CD14-positive monocyte (primary cell): ENCODE results near the gene HP1BP3. TPM values are rescaled to one million over a fixed set of nuclear protein-coding genes. Genes with fewer than 3 reads are reported as not detected.
A peak's percentile ranks its signal among the peaks of the same experiment; 100 is the strongest.

Source experiments
- DNase-seq, 3 donors: peaks; one replicate each; pipeline ENCODE4 v3.0.0-alpha.2; 2011 to 2022
- H2AFZ ChIP-seq: 2 replicates; pipeline ENCODE4 v1.6.0; 2012; ENCODE audit warnings: mild to moderate bottlenecking, low read depth, low read length, inconsistent platforms; ENCODE audit not compliant: insufficient read depth, poor library complexity, severe bottlenecking
- H3K27ac ChIP-seq, 2 donors: 1 replicate in 1 of 2; 2 replicates in 1 of 2; pipeline ENCODE4 v1.5.1; 2012 to 2013; ENCODE audit warnings: low read length in 2 of 2, control low read depth in 1 of 2, inconsistent platforms in 1 of 2, low read depth in 1 of 2, mild to moderate bottlenecking in 1 of 2
- H3K27me3 ChIP-seq, 2 donors: one replicate each; pipeline versions ENCODE4 v1.6.0 to v1.6.1; 2011 to 2013; ENCODE audit warnings: low read length in 2 of 2; ENCODE audit not compliant: control insufficient read depth in 2 of 2, insufficient read depth in 2 of 2
- H3K36me3 ChIP-seq, 2 donors: replicated peaks in 1 of 2; 1 replicate in 1 of 2; 2 replicates in 1 of 2; pipeline versions ENCODE4 v1.5.1 to v1.6.1; 2012 to 2013; ENCODE audit warnings: low read length in 2 of 2, control low read depth in 1 of 2, inconsistent platforms in 1 of 2, mild to moderate bottlenecking in 1 of 2; ENCODE audit not compliant: insufficient read depth in 2 of 2, control insufficient read depth in 1 of 2
- H3K4me1 ChIP-seq, 2 donors: 1 replicate in 1 of 2; 2 replicates in 1 of 2; pipeline versions ENCODE4 v1.5.1 to v1.6.1; 2012 to 2013; ENCODE audit warnings: low read length in 2 of 2, control low read depth in 1 of 2, inconsistent platforms in 1 of 2, mild to moderate bottlenecking in 1 of 2, moderate library complexity in 1 of 2; ENCODE audit not compliant: insufficient read depth in 2 of 2, control insufficient read depth in 1 of 2
- H3K4me2 ChIP-seq: replicated peaks from 2 replicates; pipeline ENCODE3; 2012; ENCODE audit warnings: low read length, moderate library complexity, mild to moderate bottlenecking; ENCODE audit not compliant: poor library complexity, severe bottlenecking; ENCODE audit errors: extremely low read depth
- H3K4me3 ChIP-seq, 3 experiments: fragments of 200-600 bp in 1 of 3; sonication (generic) in 1 of 3; replicated peaks in 1 of 3; 1 replicate in 2 of 3; 2 replicates in 1 of 3; pipeline ENCODE4 v1.5.1; 2011 to 2013; ENCODE audit warnings: low read length in 3 of 3, mild to moderate bottlenecking in 3 of 3, control low read depth in 2 of 3, low read depth in 2 of 3, inconsistent platforms in 1 of 3, moderate library complexity in 1 of 3
- H3K79me2 ChIP-seq: 2 replicates; pipeline ENCODE4 v1.6.0; 2012; ENCODE audit warnings: mild to moderate bottlenecking, control low read depth, inconsistent platforms, low read length, moderate library complexity; ENCODE audit not compliant: insufficient read depth
- H3K9ac ChIP-seq: 2 replicates; pipeline ENCODE4 v1.6.0; 2017; ENCODE audit warnings: low read length, mild to moderate bottlenecking; ENCODE audit not compliant: insufficient read depth, poor library complexity, severe bottlenecking
- H3K9me3 ChIP-seq, 2 donors: replicated peaks in 1 of 2; 1 replicate in 1 of 2; 2 replicates in 1 of 2; pipeline versions ENCODE4 v1.5.1 to v1.6.1; 2012 to 2013; ENCODE audit warnings: low read length in 2 of 2, control low read depth in 1 of 2; ENCODE audit not compliant: control insufficient read depth in 1 of 2, insufficient read depth in 1 of 2
- H4K20me1 ChIP-seq: 2 replicates; pipeline ENCODE4 v1.6.0; 2012; ENCODE audit warnings: mild to moderate bottlenecking, low read length, control low read depth, moderate library complexity; ENCODE audit not compliant: insufficient read depth
- H3K27ac Mint-ChIP-seq, 7 donors: one replicate each; pipeline ENCODE4 v1.8.0; 2020; ENCODE audit warnings: mild to moderate bottlenecking in 7 of 7, mixed read lengths in 7 of 7, moderate library complexity in 6 of 7, inconsistent platforms in 2 of 7
- H3K27me3 Mint-ChIP-seq, 3 donors: one replicate each; pipeline ENCODE4 v1.8.0; 2021 to 2022; ENCODE audit warnings: low read depth in 3 of 3, mild to moderate bottlenecking in 3 of 3, mixed read lengths in 3 of 3, moderate library complexity in 3 of 3, inconsistent platforms in 1 of 3
- H3K36me3 Mint-ChIP-seq, 2 donors: one replicate each; pipeline ENCODE4 v1.8.0; 2020; ENCODE audit warnings: mixed read lengths in 2 of 2, inconsistent platforms in 1 of 2, mild to moderate bottlenecking in 1 of 2
- H3K4me1 Mint-ChIP-seq: one replicate; pipeline ENCODE4 v1.8.0; 2020; ENCODE audit warnings: mild to moderate bottlenecking, mixed read lengths
- H3K4me3 Mint-ChIP-seq, 2 donors: one replicate each; pipeline ENCODE4 v1.8.0; 2020; ENCODE audit warnings: mild to moderate bottlenecking in 2 of 2, mixed read lengths in 2 of 2, moderate library complexity in 1 of 2
- H3K9me3 Mint-ChIP-seq, 7 donors: one replicate each; pipeline ENCODE4 v1.8.0; 2020 to 2022; ENCODE audit warnings: mixed read lengths in 7 of 7, mild to moderate bottlenecking in 6 of 7, moderate library complexity in 6 of 7, inconsistent platforms in 2 of 7
- CTCF ChIP-seq: fragments of 200-600 bp; IDR thresholded peaks from one replicate; pipeline ENCODE4 v1.8.0; 2022; ENCODE audit warnings: antibody characterized with exemption, mild to moderate bottlenecking
- WGBS: methylation state at CpG from one replicate; pipeline ENCODE4 v1.1.5; 2013; ENCODE audit warnings: missing lambda C conversion rate; ENCODE audit not compliant: insufficient coverage; 5-methylcytosine and 5-hydroxymethylcytosine counted together
- intact Hi-C, 2 donors: fragments of 100-400 bp; cut with micrococcal nuclease; formaldehyde crosslinking; loops; one replicate each; pipeline versions ENCODE4 v1.15.0 to v1.15.1; 2023
- polyA plus RNA-seq, 3 donors: library from polyadenylated mRNA; depleted of rRNA in 1 of 3; unstranded in 2 of 3; stranded (reverse) in 1 of 3; fragments of 300-500 nt in 2 of 3; fragments of >200 nt in 1 of 3; fragmentation: Illumina TruSeq in 2 of 3; gene quantifications; 1 replicate in 2 of 3; 2 replicates in 1 of 3; pipeline ENCODE4 v1.2.3, GENCODE V29; 2012 to 2021

Gene HP1BP3
- polyA plus RNA-seq, 3 donors, result 121 to 137 (median 135) TPM

DNA sequence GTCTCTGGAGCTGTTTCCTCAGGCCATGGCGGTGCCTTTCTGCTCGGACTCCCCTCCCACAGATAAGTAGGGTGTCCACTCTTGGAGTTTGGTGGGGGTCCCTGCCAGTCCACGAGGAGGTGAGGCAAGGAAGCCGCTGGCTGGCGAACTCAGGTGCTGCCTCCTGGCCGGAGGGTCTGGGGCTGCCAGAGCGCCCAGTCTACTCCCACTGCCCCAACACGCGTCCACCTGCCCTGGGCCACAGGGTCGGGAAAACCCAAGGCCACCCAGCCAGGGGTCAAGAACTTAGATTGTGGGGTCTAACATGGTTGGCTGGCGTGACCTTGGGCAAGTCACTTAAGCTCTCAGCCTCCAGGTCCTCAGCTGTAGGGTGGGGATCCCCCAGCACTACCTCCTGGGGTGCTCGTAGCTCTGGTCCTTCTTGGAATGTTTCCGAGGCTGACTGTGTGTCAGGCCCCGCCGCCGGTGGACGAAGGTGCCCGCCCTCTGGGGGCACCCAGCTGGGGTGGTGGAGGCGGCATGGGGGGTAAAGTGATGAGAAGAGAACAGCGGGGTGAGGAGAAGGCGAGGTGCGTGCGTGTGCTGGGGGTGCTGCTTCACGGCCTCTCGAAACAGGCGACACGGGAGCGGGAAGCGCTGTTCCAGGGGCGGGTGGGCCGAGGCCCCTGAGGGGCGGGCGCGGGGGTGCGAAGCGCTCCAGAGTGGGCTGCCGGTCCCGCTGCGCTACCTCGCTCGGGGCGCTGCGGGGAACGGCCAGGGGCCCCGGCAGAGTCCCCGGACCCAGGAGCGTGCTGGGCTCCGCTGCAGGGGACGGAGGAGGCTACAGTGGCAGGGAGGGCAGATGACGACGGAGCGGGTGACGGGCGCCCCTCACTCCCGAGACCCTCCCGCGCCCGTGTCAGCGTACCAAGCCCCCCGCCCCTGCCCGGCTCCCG lies 55.8 kb downstream of the HP1BP3 start:
- Mint-ChIP-seq H3K27ac (peak overlapping the region in 2 of 7 donors; percentile 26 to 35), H3K27me3 (peaks cover 48 to 61% (median 61%) of the 10 kb centered on the region in 3 donors), H3K36me3 (peaks cover 7 to 11% of the 10 kb centered on the region in 2 donors), H3K4me1 (peaks cover 23% of the 10 kb centered on the region), H3K9me3 (peaks cover 0 to 18% (median 4%) of the 10 kb centered on the region in 7 donors), H3K4me3 (peak overlapping the region; percentile 72 to 88)
- Histone ChIP-seq H3K4me1 (peaks cover 19 to 25% of the 10 kb centered on the region in 2 donors), H3K79me2 (no peaks in the 10 kb centered on the region), H3K9ac (peak overlapping the region; percentile 48), H3K27ac (no peak overlapping the region), H3K9me3 (peaks cover 0 to 11% of the 10 kb centered on the region in 2 donors), H4K20me1 (no peaks in the 10 kb centered on the region), H3K4me3 (peak overlapping the region in 2 of 3 experiments; percentile 17 to 77), H3K4me2 (peak overlapping the region; percentile 95), H2AFZ (no peak overlapping the region), H3K36me3 (peaks cover 0 to 8% of the 10 kb centered on the region in 2 donors), H3K27me3 (peaks cover 26 to 55% of the 10 kb centered on the region in 2 donors)
- 15% methylated on average over 58 of the region's 62 CpGs for WGBS
- no peak for TF ChIP-seq CTCF
- DNase-seq, result no peak
- intact Hi-C loops, result loop anchor here in 1 of 2 donors (5.0 to 10.0 kb wide), 3 partner anchors 34 to 157 kb away; partner anchors contain the start of gene HP1BP3

DNA sequence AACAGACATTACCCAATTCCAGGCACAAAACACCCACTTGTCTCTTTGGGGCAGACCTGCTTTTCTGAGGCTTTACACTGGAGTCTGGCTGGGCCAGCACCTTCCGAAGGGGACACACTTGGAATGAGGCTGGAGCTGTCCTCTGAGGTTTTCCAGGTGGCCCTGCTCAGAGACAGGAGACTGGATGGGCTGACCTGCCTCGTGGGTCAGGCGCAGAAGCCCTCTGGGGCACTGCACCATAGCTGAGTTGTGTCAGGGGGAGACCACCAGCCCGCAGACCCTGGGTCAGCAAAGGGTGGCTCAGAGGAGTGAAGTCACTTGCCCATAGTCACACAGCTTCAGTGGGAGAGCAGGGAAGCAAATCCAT lies 56.4 kb downstream of the HP1BP3 start:
- peaks cover 19 to 25% of the 10 kb centered on the region in 2 donors for H3K4me1 ChIP-seq
- no peak overlapping the region for H3K27ac ChIP-seq
- peaks cover 0 to 11% of the 10 kb centered on the region in 2 donors for H3K9me3 ChIP-seq
- peaks cover 26 to 55% of the 10 kb centered on the region in 2 donors for H3K27me3 ChIP-seq
- H3K27me3 Mint-ChIP-seq, result peaks cover 48 to 61% (median 61%) of the 10 kb centered on the region in 3 donors
- H3K4me3 ChIP-seq, result no peak overlapping the region
- H3K27ac Mint-ChIP-seq, result no peak overlapping the region
- H3K4me3 Mint-ChIP-seq, result peak overlapping the region in 1 of 2 donors; percentile 88
- no peak overlapping the region for H2AFZ ChIP-seq
- intact Hi-C loops, result loop anchor here in 1 of 2 donors (5.0 to 10.0 kb wide), 3 partner anchors 33 to 156 kb away; partner anchors contain the start of gene HP1BP3
- no peaks in the 10 kb centered on the region for H4K20me1 ChIP-seq
- H3K4me1 Mint-ChIP-seq, result peaks cover 23% of the 10 kb centered on the region
- peaks cover 3 to 4% of the 10 kb centered on the region in 2 donors for H3K36me3 Mint-ChIP-seq
- H3K36me3 ChIP-seq, result peaks cover 0 to 5% of the 10 kb centered on the region in 2 donors
- no peaks in the 10 kb centered on the region for H3K79me2 ChIP-seq
- no peak overlapping the region for H3K9ac ChIP-seq
- peaks cover 0 to 18% (median 4%) of the 10 kb centered on the region in 7 donors for H3K9me3 Mint-ChIP-seq
- TF ChIP-seq CTCF, result no peak
- no peak for DNase-seq
- WGBS, result 55% methylated on average over 4 of the region's 4 CpGs
- no peak overlapping the region for H3K4me2 ChIP-seq
